ENCODE data around the gene TTC7B. TPM values are rescaled to one million over a fixed set of nuclear protein-coding genes. Genes with fewer than 3 reads are reported as not detected.

Gene TTC7B
- total and polyA plus RNA-seq, 2 experiments from 2014 or later: 7.9 to 28.6 TPM

DNA sequence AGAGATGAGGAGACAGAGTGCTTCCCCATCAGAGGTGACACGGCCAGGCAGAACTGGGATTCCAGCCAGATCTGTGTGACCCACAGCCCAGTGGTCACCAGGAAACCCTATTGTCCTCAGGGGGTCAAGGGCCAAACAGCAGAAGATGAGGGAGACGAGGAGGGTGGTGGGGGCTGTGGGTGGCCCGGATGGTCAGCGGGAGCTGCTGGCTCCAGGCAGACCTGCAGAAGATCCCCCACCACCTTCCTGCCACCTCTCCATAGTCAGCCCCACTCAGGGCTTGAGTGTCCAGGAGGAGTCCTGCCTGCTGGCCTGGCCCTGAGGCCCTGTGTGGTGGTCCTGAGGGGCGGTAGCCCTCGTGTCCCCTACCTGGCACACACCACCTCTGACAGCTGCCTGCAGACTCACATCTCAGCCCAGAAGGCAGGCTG, 282.6 kb downstream of the TTC7B start (continued):
- TF ChIP-seq, protein P1, sequence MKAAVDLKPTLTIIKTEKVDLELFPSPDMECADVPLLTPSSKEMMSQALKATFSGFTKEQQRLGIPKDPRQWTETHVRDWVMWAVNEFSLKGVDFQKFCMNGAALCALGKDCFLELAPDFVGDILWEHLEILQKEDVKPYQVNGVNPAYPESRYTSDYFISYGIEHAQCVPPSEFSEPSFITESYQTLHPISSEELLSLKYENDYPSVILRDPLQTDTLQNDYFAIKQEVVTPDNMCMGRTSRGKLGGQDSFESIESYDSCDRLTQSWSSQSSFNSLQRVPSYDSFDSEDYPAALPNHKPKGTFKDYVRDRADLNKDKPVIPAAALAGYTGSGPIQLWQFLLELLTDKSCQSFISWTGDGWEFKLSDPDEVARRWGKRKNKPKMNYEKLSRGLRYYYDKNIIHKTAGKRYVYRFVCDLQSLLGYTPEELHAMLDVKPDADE (IDR thresholded peaks at IDR 0.05): no peak
- TF ChIP-seq EZH2 (IDR thresholded peaks at IDR 0.05; ENCODE audit: low read depth, unreplicated experiment): no peak
- TF ChIP-seq ZNF114 (CRISPR knock-in tag; IDR thresholded peaks at IDR 0.05): no peak
- no peak for TF ChIP-seq NANOG (IDR thresholded peaks at IDR 0.05; ENCODE audit: borderline replicate concordance)

DNA sequence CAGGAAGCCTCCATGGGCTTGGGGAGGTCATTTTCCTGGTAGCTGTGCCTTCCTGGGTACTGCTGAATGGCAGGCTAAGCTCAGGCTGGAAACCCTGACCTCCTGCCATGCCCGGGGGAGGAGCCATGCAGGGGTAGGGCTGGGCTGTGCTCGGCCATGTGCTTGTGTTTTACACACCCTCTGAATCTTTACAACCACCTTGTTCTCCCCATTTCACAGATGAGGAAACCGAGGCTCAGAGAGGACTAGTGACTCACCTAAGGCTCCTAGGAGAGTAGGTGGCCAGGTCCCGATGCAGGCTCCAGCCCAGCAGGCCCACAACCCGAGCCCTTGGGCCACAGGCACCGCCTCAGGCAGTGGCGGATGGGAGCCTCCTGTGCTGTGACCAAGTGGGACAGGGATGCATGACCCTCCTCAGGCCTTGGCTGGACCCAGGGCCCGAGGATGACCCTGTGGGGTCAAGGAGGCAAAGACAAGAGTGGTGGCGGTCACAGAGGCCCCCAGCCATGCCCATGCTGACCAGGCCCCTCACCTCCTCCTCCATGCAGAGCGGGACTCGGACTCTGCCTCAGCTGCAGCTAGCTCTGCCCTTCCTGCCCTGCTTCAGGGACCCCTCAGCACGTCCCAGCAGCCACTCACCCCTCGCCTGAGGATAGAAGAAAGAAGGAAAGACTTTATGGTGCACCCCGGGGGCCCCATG, 283.3 kb downstream of the TTC7B start:
- Mint-ChIP-seq H3K9me3 (no peaks in the 10 kb centered on the region; the same call in 2 of the 3 replicates), H3K27ac (no peak overlapping the region)
- no peak for DNase-seq (ENCODE audit: low spot score)

More for the DNA sequence above, 283.3 kb downstream of the TTC7B start:
- TF ChIP-seq ZNF114 (CRISPR knock-in tag; IDR thresholded peaks at IDR 0.05) (no peak), STAT1 (IDR thresholded peaks at IDR 0.05; ENCODE audit: unreplicated experiment) (no peak), CREB1 (CRISPR knock-in tag; IDR thresholded peaks at IDR 0.05; ENCODE audit: low read depth) (no peak), EZH2 (IDR thresholded peaks at IDR 0.05; ENCODE audit: low read depth, unreplicated experiment) (no peak), JUNB (IDR thresholded peaks at IDR 0.05; ENCODE audit: unreplicated experiment) (no peak)
- TF ChIP-seq, protein P2, sequence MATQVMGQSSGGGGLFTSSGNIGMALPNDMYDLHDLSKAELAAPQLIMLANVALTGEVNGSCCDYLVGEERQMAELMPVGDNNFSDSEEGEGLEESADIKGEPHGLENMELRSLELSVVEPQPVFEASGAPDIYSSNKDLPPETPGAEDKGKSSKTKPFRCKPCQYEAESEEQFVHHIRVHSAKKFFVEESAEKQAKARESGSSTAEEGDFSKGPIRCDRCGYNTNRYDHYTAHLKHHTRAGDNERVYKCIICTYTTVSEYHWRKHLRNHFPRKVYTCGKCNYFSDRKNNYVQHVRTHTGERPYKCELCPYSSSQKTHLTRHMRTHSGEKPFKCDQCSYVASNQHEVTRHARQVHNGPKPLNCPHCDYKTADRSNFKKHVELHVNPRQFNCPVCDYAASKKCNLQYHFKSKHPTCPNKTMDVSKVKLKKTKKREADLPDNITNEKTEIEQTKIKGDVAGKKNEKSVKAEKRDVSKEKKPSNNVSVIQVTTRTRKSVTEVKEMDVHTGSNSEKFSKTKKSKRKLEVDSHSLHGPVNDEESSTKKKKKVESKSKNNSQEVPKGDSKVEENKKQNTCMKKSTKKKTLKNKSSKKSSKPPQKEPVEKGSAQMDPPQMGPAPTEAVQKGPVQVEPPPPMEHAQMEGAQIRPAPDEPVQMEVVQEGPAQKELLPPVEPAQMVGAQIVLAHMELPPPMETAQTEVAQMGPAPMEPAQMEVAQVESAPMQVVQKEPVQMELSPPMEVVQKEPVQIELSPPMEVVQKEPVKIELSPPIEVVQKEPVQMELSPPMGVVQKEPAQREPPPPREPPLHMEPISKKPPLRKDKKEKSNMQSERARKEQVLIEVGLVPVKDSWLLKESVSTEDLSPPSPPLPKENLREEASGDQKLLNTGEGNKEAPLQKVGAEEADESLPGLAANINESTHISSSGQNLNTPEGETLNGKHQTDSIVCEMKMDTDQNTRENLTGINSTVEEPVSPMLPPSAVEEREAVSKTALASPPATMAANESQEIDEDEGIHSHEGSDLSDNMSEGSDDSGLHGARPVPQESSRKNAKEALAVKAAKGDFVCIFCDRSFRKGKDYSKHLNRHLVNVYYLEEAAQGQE (IDR thresholded peaks at IDR 0.05; ENCODE audit: unreplicated experiment): no peak
- Histone ChIP-seq H3K27ac (ENCODE audit: low read depth) (no peak overlapping the region), H3K9me2 (ENCODE audit: insufficient read depth) (no peaks in the 10 kb centered on the region), H3K4me3 (no peak overlapping the region), H3K4me2 (no peak overlapping the region), H3K36me3 (ENCODE audit: insufficient read depth) (no peaks in the 10 kb centered on the region), H3K4me1 (ENCODE audit: insufficient read depth) (no peaks in the 10 kb centered on the region), H3K27me3 (ENCODE audit: insufficient read depth) (no peaks in the 10 kb centered on the region), H2AFZ (no peak overlapping the region), H3K79me2 (replicated peaks; ENCODE audit: insufficient read depth) (no peaks in the 10 kb centered on the region), H3F3A (replicated peaks; ENCODE audit: low read depth) (no peaks in the 10 kb centered on the region), H4K20me1 (replicated peaks; ENCODE audit: insufficient read depth) (no peaks in the 10 kb centered on the region)
- peaks cover 8% of the 10 kb centered on the region for H3K27me3 Mint-ChIP-seq (ENCODE audit: insufficient read depth, low read depth, poor library complexity)
- ATAC-seq: no peak
- H3K4me1 Mint-ChIP-seq: peaks cover 21% of the 10 kb centered on the region
- H3K4me3 Mint-ChIP-seq: no peak overlapping the region
- H3K36me3 Mint-ChIP-seq (ENCODE audit: low read depth): no peaks in the 10 kb centered on the region

All from GM23338 (cell line).